ENCODE measurements around the gene HMGB4.

Gene HMGB4

GRCh38 chr1:33898406-33898805 is 34.5 kb downstream of the HMGB4 start:
- Histone ChIP-seq H3K27me3 (ENCODE audit: control insufficient read depth in 1 of 2, insufficient read depth in 2 of 2, low read length in 2 of 2) (no peaks in the 10 kb centered on the region), H3K9me3 (ENCODE audit: low read length) (no peaks in the 10 kb centered on the region), H3K36me3 (ENCODE audit: insufficient read depth, low read length) (no peaks in the 10 kb centered on the region), H3K4me3 (ENCODE audit: low read depth in 1 of 2, low read length in 2 of 2) (no peak overlapping the region), H3K9ac (ENCODE audit: low read length) (no peak overlapping the region), H3K27ac (ENCODE audit: low read depth, low read length) (no peak overlapping the region), H3K4me1 (ENCODE audit: insufficient read depth, low read length) (no peaks in the 10 kb centered on the region)

- H3K36me3 ChIP-seq (ENCODE audit: insufficient read depth, low read length) = no peaks in the 10 kb centered on the region
- H3K27ac ChIP-seq (ENCODE audit: low read depth, low read length) = no peak overlapping the region
- no peaks in the 10 kb centered on the region for H3K4me1 ChIP-seq (ENCODE audit: insufficient read depth, low read length)
- H3K9ac ChIP-seq (ENCODE audit: low read length) = no peak overlapping the region
- H3K27me3 ChIP-seq (ENCODE audit: control insufficient read depth in 1 of 2, insufficient read depth in 2 of 2, low read length in 2 of 2) = no peaks in the 10 kb centered on the region
- H3K4me3 ChIP-seq (ENCODE audit: low read depth in 1 of 2, low read length in 2 of 2) = no peak overlapping the region
- no peaks in the 10 kb centered on the region for H3K9me3 ChIP-seq (ENCODE audit: low read length)
Measured at GRCh38 chr1:33898881-33899280, 35.0 kb downstream of the HMGB4 start.

GRCh38 chr1:33899746-33900145 is 35.9 kb downstream of the HMGB4 start:
- no peaks in the 10 kb centered on the region for H3K9me3 ChIP-seq (ENCODE audit: low read length)
- H3K27ac ChIP-seq (ENCODE audit: low read depth, low read length) = no peak overlapping the region
- no peaks in the 10 kb centered on the region for H3K36me3 ChIP-seq (ENCODE audit: insufficient read depth, low read length)
- H3K4me1 ChIP-seq (ENCODE audit: insufficient read depth, low read length) = no peaks in the 10 kb centered on the region
- H3K9ac ChIP-seq (ENCODE audit: low read length) = no peak overlapping the region
- H3K27me3 ChIP-seq (ENCODE audit: control insufficient read depth in 1 of 2, insufficient read depth in 2 of 2, low read length in 2 of 2) = no peaks in the 10 kb centered on the region
- H3K4me3 ChIP-seq (ENCODE audit: low read depth in 1 of 2, low read length in 2 of 2) = no peak overlapping the region

- no peaks in the 10 kb centered on the region for H3K27me3 ChIP-seq (ENCODE audit: control insufficient read depth in 1 of 2, insufficient read depth in 2 of 2, low read length in 2 of 2)
- H3K9ac ChIP-seq (ENCODE audit: low read length) = no peak overlapping the region
- H3K9me3 ChIP-seq (ENCODE audit: low read length) = no peaks in the 10 kb centered on the region
- no peaks in the 10 kb centered on the region for H3K4me1 ChIP-seq (ENCODE audit: insufficient read depth, low read length)
- H3K4me3 ChIP-seq (ENCODE audit: low read depth in 1 of 2, low read length in 2 of 2) = no peak overlapping the region
- no peak overlapping the region for H3K27ac ChIP-seq (ENCODE audit: low read depth, low read length)
- no peaks in the 10 kb centered on the region for H3K36me3 ChIP-seq (ENCODE audit: insufficient read depth, low read length)
Measured at GRCh38 chr1:33902486-33903209, 38.8 kb downstream of the HMGB4 start.

GRCh38 chr1:33903210-33903589 is 39.3 kb downstream of the HMGB4 start:
- H3K9me3 ChIP-seq (ENCODE audit: low read length) = no peaks in the 10 kb centered on the region

GRCh38 chr1:33905241-33905640 is 41.4 kb downstream of the HMGB4 start:
- no peaks in the 10 kb centered on the region for H3K9me3 ChIP-seq (ENCODE audit: low read length)

More at GRCh38 chr1:33903210-33903589, 39.3 kb downstream of the HMGB4 start:
- Histone ChIP-seq H3K4me1 (ENCODE audit: insufficient read depth, low read length) (no peaks in the 10 kb centered on the region), H3K36me3 (ENCODE audit: insufficient read depth, low read length) (no peaks in the 10 kb centered on the region), H3K27me3 (ENCODE audit: control insufficient read depth in 1 of 2, insufficient read depth in 2 of 2, low read length in 2 of 2) (no peaks in the 10 kb centered on the region), H3K4me3 (ENCODE audit: low read depth in 1 of 2, low read length in 2 of 2) (no peak overlapping the region), H3K27ac (ENCODE audit: low read depth, low read length) (no peak overlapping the region), H3K9ac (ENCODE audit: low read length) (no peak overlapping the region)

GRCh38 chr1:33906156-33906555 is 42.3 kb downstream of the HMGB4 start:
- Histone ChIP-seq H3K4me1 (ENCODE audit: insufficient read depth, low read length) (no peaks in the 10 kb centered on the region), H3K4me3 (ENCODE audit: low read depth in 1 of 2, low read length in 2 of 2) (no peak overlapping the region), H3K9me3 (ENCODE audit: low read length) (no peaks in the 10 kb centered on the region), H3K27me3 (ENCODE audit: control insufficient read depth in 1 of 2, insufficient read depth in 2 of 2, low read length in 2 of 2) (no peaks in the 10 kb centered on the region), H3K9ac (ENCODE audit: low read length) (no peak overlapping the region), H3K27ac (ENCODE audit: low read depth, low read length) (no peak overlapping the region), H3K36me3 (ENCODE audit: insufficient read depth, low read length) (no peaks in the 10 kb centered on the region)

More at GRCh38 chr1:33905241-33905640, 41.4 kb downstream of the HMGB4 start:
- Histone ChIP-seq H3K4me1 (ENCODE audit: insufficient read depth, low read length) (no peaks in the 10 kb centered on the region), H3K27me3 (ENCODE audit: control insufficient read depth in 1 of 2, insufficient read depth in 2 of 2, low read length in 2 of 2) (no peaks in the 10 kb centered on the region), H3K27ac (ENCODE audit: low read depth, low read length) (no peak overlapping the region), H3K9ac (ENCODE audit: low read length) (no peak overlapping the region), H3K4me3 (ENCODE audit: low read depth in 1 of 2, low read length in 2 of 2) (no peak overlapping the region), H3K36me3 (ENCODE audit: insufficient read depth, low read length) (no peaks in the 10 kb centered on the region)

GRCh38 chr1:33908324-33908956 is 44.6 kb downstream of the HMGB4 start:
- H3K9me3 ChIP-seq (ENCODE audit: low read length) = no peaks in the 10 kb centered on the region
- no peak overlapping the region for H3K27ac ChIP-seq (ENCODE audit: low read depth, low read length)
- no peaks in the 10 kb centered on the region for H3K27me3 ChIP-seq (ENCODE audit: control insufficient read depth in 1 of 2, insufficient read depth in 2 of 2, low read length in 2 of 2)
- H3K36me3 ChIP-seq (ENCODE audit: insufficient read depth, low read length) = no peaks in the 10 kb centered on the region
- H3K9ac ChIP-seq (ENCODE audit: low read length) = no peak overlapping the region
- H3K4me1 ChIP-seq (ENCODE audit: insufficient read depth, low read length) = no peaks in the 10 kb centered on the region
- H3K4me3 ChIP-seq (ENCODE audit: low read depth in 1 of 2, low read length in 2 of 2) = no peak overlapping the region
